Trophoblast cell (in vitro differentiated cells and primary cell): ENCODE measurements around the gene ANO10.

Source experiments
- DNase-seq, 2 donors: peaks; one replicate each; pipeline ENCODE4 v3.0.0-alpha.2; 2016
- H2AFZ ChIP-seq: 2 replicates; pipeline ENCODE4 v1.6.1; 2013; ENCODE audit warnings: low read length, moderate library complexity, mild to moderate bottlenecking; ENCODE audit not compliant: insufficient read depth, poor library complexity
- H2AK5ac ChIP-seq: 2 replicates; pipeline ENCODE4 v1.6.1; 2013; ENCODE audit warnings: mild to moderate bottlenecking, low read length
- H2BK120ac ChIP-seq: 2 replicates; pipeline ENCODE4 v1.6.1; 2013; ENCODE audit warnings: low read length, mild to moderate bottlenecking, moderate library complexity; ENCODE audit not compliant: insufficient read depth, poor library complexity
- H2BK12ac ChIP-seq: 2 replicates; pipeline ENCODE4 v1.6.1; 2013; ENCODE audit warnings: mild to moderate bottlenecking, low read length, moderate library complexity
- H2BK5ac ChIP-seq: 2 replicates; pipeline ENCODE4 v1.6.1; 2013; ENCODE audit warnings: low read length, low read depth, moderate library complexity, mild to moderate bottlenecking; ENCODE audit not compliant: poor library complexity
- H3K14ac ChIP-seq: 2 replicates; pipeline ENCODE4 v1.6.1; 2013; ENCODE audit warnings: mild to moderate bottlenecking, low read length
- H3K18ac ChIP-seq: 2 replicates; pipeline ENCODE4 v1.6.1; 2013; ENCODE audit warnings: mild to moderate bottlenecking, low read length
- H3K23ac ChIP-seq: 2 replicates; pipeline ENCODE4 v1.6.1; 2013; ENCODE audit warnings: low read length
- H3K27ac ChIP-seq: 2 replicates; pipeline ENCODE4 v1.5.1; 2013; ENCODE audit warnings: low read depth, mild to moderate bottlenecking, inconsistent platforms, low read length, moderate library complexity
- H3K27me3 ChIP-seq: 2 replicates; pipeline ENCODE4 v1.6.1; 2013; ENCODE audit warnings: inconsistent platforms, mild to moderate bottlenecking, low read length, moderate library complexity; ENCODE audit not compliant: insufficient read depth
- H3K36me3 ChIP-seq, 2 experiments: 1 replicate in 1 of 2; 2 replicates in 1 of 2; pipeline ENCODE4 v1.6.1; 2013; ENCODE audit warnings: low read length in 2 of 2, mild to moderate bottlenecking in 2 of 2, moderate library complexity in 1 of 2; ENCODE audit not compliant: insufficient read depth in 2 of 2, control insufficient read depth in 1 of 2
- H3K4ac ChIP-seq: 2 replicates; pipeline ENCODE4 v1.6.1; 2013; ENCODE audit warnings: low read depth, mild to moderate bottlenecking, low read length, moderate library complexity
- H3K4me1 ChIP-seq, 2 experiments: 1 replicate in 1 of 2; 2 replicates in 1 of 2; pipeline ENCODE4 v1.6.1; 2013; ENCODE audit warnings: low read length in 2 of 2, mild to moderate bottlenecking in 2 of 2, moderate library complexity in 1 of 2; ENCODE audit not compliant: insufficient read depth in 2 of 2, control insufficient read depth in 1 of 2
- H3K4me2 ChIP-seq: 2 replicates; pipeline ENCODE4 v1.6.1; 2013; ENCODE audit warnings: inconsistent platforms, mild to moderate bottlenecking, low read length, moderate library complexity
- H3K4me3 ChIP-seq: 2 replicates; pipeline ENCODE4 v1.5.1; 2013; ENCODE audit warnings: mild to moderate bottlenecking, low read depth, low read length, inconsistent platforms
- H3K79me1 ChIP-seq: one replicate; pipeline ENCODE4 v1.6.1; 2013; ENCODE audit warnings: low read length
- H3K79me2 ChIP-seq: 2 replicates; pipeline ENCODE4 v1.6.1; 2013; ENCODE audit warnings: low read length, mild to moderate bottlenecking; ENCODE audit not compliant: control insufficient read depth, insufficient read depth, poor library complexity
- H3K9ac ChIP-seq: 2 replicates; pipeline ENCODE4 v1.6.1; 2013; ENCODE audit warnings: mild to moderate bottlenecking, low read length
- H3K9me3 ChIP-seq: 2 replicates; pipeline ENCODE4 v1.6.1; 2013; ENCODE audit warnings: low read depth, mild to moderate bottlenecking, control low read depth, inconsistent platforms, low read length; ENCODE audit not compliant: insufficient read depth
- H4K12ac ChIP-seq: 2 replicates; pipeline ENCODE4 v1.6.1; 2013; ENCODE audit warnings: low read depth, mild to moderate bottlenecking, low read length, moderate library complexity
- H4K8ac ChIP-seq: 2 replicates; pipeline ENCODE4 v1.6.1; 2013; ENCODE audit warnings: low read depth, mild to moderate bottlenecking, low read length, moderate library complexity
- H4K91ac ChIP-seq: one replicate; pipeline ENCODE4 v1.6.1; 2013; ENCODE audit warnings: low read depth, mild to moderate bottlenecking, low read length, moderate library complexity
- WGBS: extraction: QIAGEN DNeasy Blood & Tissue Kit; methylation state at CpG from one replicate; pipeline ENCODE4 v1.1.7; 2013; ENCODE audit warnings: missing lambda C conversion rate; ENCODE audit not compliant: insufficient read length, insufficient coverage; ENCODE audit errors: extremely low coverage; 5-methylcytosine and 5-hydroxymethylcytosine counted together

The ANO10 gene

DNA sequence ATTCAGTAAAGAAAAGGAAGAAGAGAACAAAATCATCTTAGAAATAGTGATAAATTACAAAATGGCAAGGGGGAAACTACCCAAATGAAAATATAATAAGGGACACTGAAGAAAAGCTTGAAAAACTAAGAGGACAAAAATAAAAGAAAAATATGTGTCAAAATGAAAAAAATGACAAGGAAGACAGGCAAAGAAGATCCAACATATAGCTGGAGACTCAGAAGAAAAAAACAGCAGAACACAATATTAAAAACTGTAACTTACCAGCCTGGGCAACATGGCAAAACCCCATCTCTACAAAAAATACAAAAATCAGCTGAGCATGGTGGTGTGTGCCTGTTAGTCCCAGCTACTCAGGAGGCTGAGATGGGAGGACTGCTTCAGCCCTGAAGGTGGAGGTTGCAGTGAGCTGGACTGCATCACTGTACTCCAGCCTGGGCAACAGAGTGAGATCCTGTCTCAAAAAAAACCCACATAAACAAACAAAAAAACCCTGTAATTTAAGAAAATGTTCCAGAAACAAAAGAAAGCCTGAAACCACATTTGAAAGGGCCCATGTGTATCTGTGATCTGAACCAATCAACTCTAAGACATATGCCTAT is 93.2 kb downstream of the ANO10 start:
- no peak overlapping the region for H2AK5ac ChIP-seq
- H3K4me2 ChIP-seq, result no peak overlapping the region
- no peak overlapping the region for H3K23ac ChIP-seq
- no peak overlapping the region for H3K18ac ChIP-seq
- H3K79me2 ChIP-seq, result no peaks in the 10 kb centered on the region
- H2AFZ ChIP-seq, result no peak overlapping the region
- H3K4ac ChIP-seq, result no peak overlapping the region
- no peak overlapping the region for H3K27ac ChIP-seq
- H3K27me3 ChIP-seq, result no peaks in the 10 kb centered on the region
- no peak overlapping the region for H4K12ac ChIP-seq
- H3K79me1 ChIP-seq, result no peaks in the 10 kb centered on the region
- H4K8ac ChIP-seq, result no peak overlapping the region
- no peak overlapping the region for H3K4me3 ChIP-seq
- no peaks in the 10 kb centered on the region for H3K9me3 ChIP-seq
- no peak overlapping the region for H3K9ac ChIP-seq
- H2BK120ac ChIP-seq, result no peak overlapping the region
- no peak for DNase-seq
- no peak overlapping the region for H2BK5ac ChIP-seq
- no peaks in the 10 kb centered on the region for H3K4me1 ChIP-seq
- H2BK12ac ChIP-seq, result no peak overlapping the region
- no peaks in the 10 kb centered on the region for H3K36me3 ChIP-seq
- H3K14ac ChIP-seq, result no peak overlapping the region
- H4K91ac ChIP-seq, result no peak overlapping the region

DNA sequence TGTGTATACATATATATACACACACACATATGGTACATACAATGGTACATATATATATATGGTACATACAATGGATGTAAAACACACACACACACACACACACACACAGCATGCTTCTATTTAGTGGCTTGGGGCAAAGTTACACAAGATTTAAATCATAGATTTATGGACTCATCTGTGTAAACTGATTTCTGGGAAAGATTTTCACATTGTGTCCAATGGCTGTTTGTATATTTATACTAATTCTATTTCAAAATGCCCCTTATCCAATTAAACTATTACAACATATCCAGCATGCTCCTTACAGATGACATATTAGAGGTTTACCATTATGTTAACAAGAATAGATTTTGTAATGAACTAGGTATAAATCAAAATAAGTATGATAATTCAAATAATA is 94.9 kb downstream of the ANO10 start:
- no peak overlapping the region for H3K18ac ChIP-seq
- no peak overlapping the region for H2BK12ac ChIP-seq
- no peaks in the 10 kb centered on the region for H3K36me3 ChIP-seq
- no peak overlapping the region for H4K8ac ChIP-seq
- H2AK5ac ChIP-seq, result no peak overlapping the region
- H2BK120ac ChIP-seq, result no peak overlapping the region
- no peak overlapping the region for H3K23ac ChIP-seq
- H3K79me1 ChIP-seq, result no peaks in the 10 kb centered on the region
- no peak overlapping the region for H3K4me3 ChIP-seq
- no peak overlapping the region for H3K4me2 ChIP-seq
- no peak overlapping the region for H3K27ac ChIP-seq
- no peak overlapping the region for H4K12ac ChIP-seq
- no peak overlapping the region for H2AFZ ChIP-seq
- H3K14ac ChIP-seq, result no peak overlapping the region
- H3K4ac ChIP-seq, result no peak overlapping the region
- no peak overlapping the region for H2BK5ac ChIP-seq
- H3K9me3 ChIP-seq, result no peaks in the 10 kb centered on the region
- no peak overlapping the region for H3K9ac ChIP-seq
- no peaks in the 10 kb centered on the region for H3K79me2 ChIP-seq
- DNase-seq, result no peak
- H3K27me3 ChIP-seq, result no peaks in the 10 kb centered on the region
- no peaks in the 10 kb centered on the region for H3K4me1 ChIP-seq
- no peak overlapping the region for H4K91ac ChIP-seq

DNA sequence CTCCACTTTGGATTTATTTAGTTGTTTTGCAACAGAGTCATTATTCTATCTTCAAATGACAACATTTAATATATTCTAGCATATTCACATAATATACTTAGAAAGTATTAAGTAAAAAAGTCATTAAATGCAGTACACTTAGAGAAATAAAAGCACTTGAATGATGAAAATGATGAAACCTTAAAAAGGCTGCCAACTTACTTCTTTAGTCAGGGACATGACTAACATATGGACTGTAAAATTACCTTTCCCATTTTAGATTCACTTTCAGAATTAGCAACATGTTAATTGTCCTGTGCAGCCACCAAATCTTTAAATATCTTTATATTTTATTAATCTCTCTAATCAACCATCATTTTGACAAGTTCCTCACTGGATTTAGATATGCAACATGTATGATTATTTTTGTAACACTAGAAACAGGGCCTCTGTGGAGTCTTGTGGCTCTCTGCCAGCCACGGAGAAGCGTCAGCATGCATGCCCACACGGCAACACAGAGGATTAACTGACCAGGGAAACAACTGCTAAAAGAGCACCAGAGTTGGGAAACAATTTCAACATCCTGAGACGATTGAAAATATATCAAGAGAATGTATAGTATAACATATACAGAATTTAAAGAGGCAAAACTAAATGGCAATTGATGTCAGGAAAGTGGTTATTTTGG is 95.7 kb downstream of the ANO10 start:
- no peak overlapping the region for H4K12ac ChIP-seq
- H3K27me3 ChIP-seq, result no peaks in the 10 kb centered on the region
- no peak overlapping the region for H3K18ac ChIP-seq
- H2AFZ ChIP-seq, result no peak overlapping the region
- no peak overlapping the region for H2BK12ac ChIP-seq
- H3K9ac ChIP-seq, result no peak overlapping the region
- no peaks in the 10 kb centered on the region for H3K79me1 ChIP-seq
- H2BK120ac ChIP-seq, result no peak overlapping the region
- no peak overlapping the region for H3K14ac ChIP-seq
- WGBS, result no CpG with 5 or more reads among the region's 4 CpGs
- no peak for DNase-seq
- H2AK5ac ChIP-seq, result no peak overlapping the region
- no peaks in the 10 kb centered on the region for H3K4me1 ChIP-seq
- H2BK5ac ChIP-seq, result no peak overlapping the region
- no peaks in the 10 kb centered on the region for H3K79me2 ChIP-seq
- H3K4ac ChIP-seq, result no peak overlapping the region
- H4K91ac ChIP-seq, result no peak overlapping the region
- no peaks in the 10 kb centered on the region for H3K36me3 ChIP-seq
- H3K4me3 ChIP-seq, result no peak overlapping the region
- no peak overlapping the region for H3K4me2 ChIP-seq
- H3K23ac ChIP-seq, result no peak overlapping the region
- H3K9me3 ChIP-seq, result no peaks in the 10 kb centered on the region
- H4K8ac ChIP-seq, result no peak overlapping the region
- H3K27ac ChIP-seq, result no peak overlapping the region

DNA sequence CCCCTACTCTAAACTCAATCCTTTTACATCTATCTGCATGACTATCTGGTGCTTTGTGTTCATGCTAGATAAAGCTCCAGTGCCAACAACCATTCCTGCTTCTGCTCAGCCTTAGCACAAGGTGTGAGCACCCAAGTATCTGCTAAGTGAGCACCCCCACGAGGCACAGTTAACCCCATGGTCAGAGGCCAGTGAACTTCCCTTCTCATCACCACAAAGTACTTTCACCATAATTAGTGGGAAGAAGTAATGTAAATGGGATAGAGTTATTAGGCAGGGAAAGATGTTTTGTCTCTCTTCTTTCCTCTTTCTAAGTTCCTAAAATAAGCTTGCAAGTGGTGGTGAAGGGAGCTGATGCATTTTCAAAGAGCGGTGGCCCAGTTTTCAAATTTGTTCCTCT is 96.4 kb downstream of the ANO10 start:
- Histone ChIP-seq H3K27ac (no peak overlapping the region), H3K4ac (no peak overlapping the region), H3K23ac (no peak overlapping the region), H3K27me3 (no peaks in the 10 kb centered on the region), H3K9ac (no peak overlapping the region), H3K4me1 (no peaks in the 10 kb centered on the region), H3K79me1 (no peaks in the 10 kb centered on the region), H3K14ac (no peak overlapping the region), H3K4me2 (no peak overlapping the region), H3K18ac (no peak overlapping the region), H2BK5ac (no peak overlapping the region), H2BK120ac (no peak overlapping the region), H3K36me3 (no peaks in the 10 kb centered on the region), H2AK5ac (no peak overlapping the region), H2BK12ac (no peak overlapping the region), H3K4me3 (no peak overlapping the region), H3K79me2 (no peaks in the 10 kb centered on the region), H4K8ac (no peak overlapping the region), H4K91ac (no peak overlapping the region), H2AFZ (no peak overlapping the region), H4K12ac (no peak overlapping the region), H3K9me3 (no peaks in the 10 kb centered on the region)
- no peak for DNase-seq
- WGBS, result no CpG with 5 or more reads among the region's 2 CpGs
